HG03565 (cell line): Measurements from ENCODE around the gene GPR148.
A peak's percentile ranks its signal among the peaks of the same experiment; 100 is the strongest.
"Not testable (repeated sequence)": the region's sequence is repeated elsewhere in the genome, so short reads cannot be mapped to it uniquely, and the experiment has no call there.

Experiments
- ATAC-seq: cut with Tn5 transposase; IDR thresholded peaks from one replicate; pipeline ENCODE4 v1.9.1; 2021; ENCODE audit warnings: mild to moderate bottlenecking, moderate library complexity; ENCODE audit not compliant: unreplicated experiment

GPR148 gene

GRCh38 chr2:130728549-130729316, at the start of gene GPR148:
TSS of gene GPR148 (plus strand) at chr2:130729070. CDS start at chr2:130729152, 82 bp downstream.
- no peak for ATAC-seq

GRCh38 chr2:130692041-130692770, 36.7 kb upstream of the GPR148 start:
- not testable (repeated sequence) for ATAC-seq

- peak; percentile 56 for ATAC-seq
Observed at GRCh38 chr2:130693474-130693873, 35.4 kb upstream of the GPR148 start.

DNA sequence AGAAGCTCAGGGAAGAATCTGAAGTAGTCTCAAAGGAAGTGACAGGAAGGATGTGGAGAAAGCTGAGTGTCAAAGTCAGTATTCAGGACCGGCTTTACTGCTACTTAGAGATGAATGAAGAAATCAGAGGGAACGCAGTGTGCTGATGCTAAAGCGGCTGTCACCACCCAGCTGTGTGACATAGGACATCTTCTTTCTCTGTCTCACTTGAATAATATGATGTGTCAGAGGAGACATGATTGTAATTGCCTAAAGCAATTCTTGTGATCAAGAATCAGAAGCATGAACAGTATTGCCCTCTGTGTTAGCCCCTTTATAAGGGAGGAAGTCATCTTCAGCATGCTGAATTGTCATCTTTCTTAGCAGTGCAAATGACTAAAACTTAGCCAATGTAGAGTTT, 25.6 kb upstream of the GPR148 start:
- ATAC-seq = not testable (repeated sequence)

GRCh38 chr2:130714795-130715194, 14.1 kb upstream of the GPR148 start:
- ATAC-seq = not testable (repeated sequence)

- ATAC-seq = no peak
Observed at GRCh38 chr2:130720036-130720435, 8.8 kb upstream of the GPR148 start.

- ATAC-seq = no peak
Observed at GRCh38 chr2:130720528-130720927, 8.3 kb upstream of the GPR148 start.

GRCh38 chr2:130724455-130724854, 4.4 kb upstream of the GPR148 start:
- no peak for ATAC-seq

GRCh38 chr2:130726614-130727180, 2.2 kb upstream of the GPR148 start:
- no peak for ATAC-seq

GRCh38 chr2:130727286-130727924, 1.5 kb upstream of the GPR148 start:
- peak; percentile 94 for ATAC-seq

- ATAC-seq = peak; percentile 10
Observed at GRCh38 chr2:130728007-130728454, 839 bp upstream of the GPR148 start.

DNA sequence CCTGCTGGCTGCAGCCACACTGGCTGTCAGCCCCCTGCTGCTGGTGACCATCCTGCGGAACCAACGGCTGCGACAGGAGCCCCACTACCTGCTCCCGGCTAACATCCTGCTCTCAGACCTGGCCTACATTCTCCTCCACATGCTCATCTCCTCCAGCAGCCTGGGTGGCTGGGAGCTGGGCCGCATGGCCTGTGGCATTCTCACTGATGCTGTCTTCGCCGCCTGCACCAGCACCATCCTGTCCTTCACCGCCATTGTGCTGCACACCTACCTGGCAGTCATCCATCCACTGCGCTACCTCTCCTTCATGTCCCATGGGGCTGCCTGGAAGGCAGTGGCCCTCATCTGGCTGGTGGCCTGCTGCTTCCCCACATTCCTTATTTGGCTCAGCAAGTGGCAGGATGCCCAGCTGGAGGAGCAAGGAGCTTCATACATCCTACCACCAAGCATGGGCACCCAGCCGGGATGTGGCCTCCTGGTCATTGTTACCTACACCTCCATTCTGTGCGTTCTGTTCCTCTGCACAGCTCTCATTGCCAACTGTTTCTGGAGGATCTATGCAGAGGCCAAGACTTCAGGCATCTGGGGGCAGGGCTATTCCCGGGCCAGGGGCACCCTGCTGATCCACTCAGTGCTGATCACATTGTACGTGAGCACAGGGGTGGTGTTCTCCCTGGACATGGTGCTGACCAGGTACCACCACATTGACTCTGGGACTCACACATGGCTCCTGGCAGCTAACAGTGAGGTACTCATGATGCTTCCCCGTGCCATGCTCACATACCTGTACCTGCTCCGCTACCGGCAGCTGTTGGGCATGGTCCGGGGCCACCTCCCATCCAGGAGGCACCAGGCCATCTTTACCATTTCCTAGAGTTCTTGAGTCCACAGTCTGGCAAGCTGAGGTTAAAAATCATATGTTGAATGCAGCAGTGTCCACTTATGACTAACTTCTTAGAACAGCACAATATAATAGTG, 741 bp downstream of the GPR148 start:
- ATAC-seq = no peak

GRCh38 chr2:130732257-130732656, 3.4 kb downstream of the GPR148 start:
- ATAC-seq = not testable (repeated sequence)

DNA sequence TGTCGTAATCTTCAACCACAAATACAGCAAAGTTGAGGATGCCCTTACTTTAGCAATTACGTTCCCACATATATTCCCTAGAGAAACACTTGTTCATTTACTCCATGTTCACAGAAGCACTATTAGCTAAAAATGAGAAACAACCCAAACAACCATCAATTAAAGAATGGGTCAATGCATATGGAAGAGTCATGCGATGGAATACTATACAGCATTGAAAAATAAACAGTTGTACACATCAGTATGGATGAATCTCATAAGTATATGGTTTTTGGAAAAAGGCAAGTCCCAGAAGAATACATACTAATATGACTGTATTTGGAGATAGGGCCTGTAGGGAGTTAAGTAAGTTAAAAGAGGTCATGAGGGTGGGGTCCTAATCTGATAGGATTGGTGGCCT, 6.3 kb downstream of the GPR148 start:
- no peak for ATAC-seq

DNA sequence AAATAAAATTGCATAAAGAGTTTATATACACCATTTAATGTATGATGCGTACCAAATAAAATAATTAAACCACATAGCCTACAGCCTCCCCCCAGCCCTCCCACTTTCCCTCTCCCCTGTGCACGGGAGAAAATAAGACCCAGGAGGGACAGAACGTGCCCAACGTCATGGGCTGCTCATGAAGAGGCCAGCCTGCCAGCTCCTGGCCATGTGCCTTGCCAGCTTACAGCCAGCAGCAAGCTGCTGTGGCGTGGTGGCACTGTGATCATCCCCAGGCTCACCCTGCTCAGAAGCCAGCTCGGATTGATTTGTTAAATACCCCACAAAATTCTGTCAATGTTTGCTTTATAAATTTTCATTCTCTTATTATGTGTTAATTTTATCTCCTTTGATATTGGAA, 7.6 kb downstream of the GPR148 start:
- no peak for ATAC-seq

GRCh38 chr2:130737592-130737991, 8.7 kb downstream of the GPR148 start:
- no peak for ATAC-seq

DNA sequence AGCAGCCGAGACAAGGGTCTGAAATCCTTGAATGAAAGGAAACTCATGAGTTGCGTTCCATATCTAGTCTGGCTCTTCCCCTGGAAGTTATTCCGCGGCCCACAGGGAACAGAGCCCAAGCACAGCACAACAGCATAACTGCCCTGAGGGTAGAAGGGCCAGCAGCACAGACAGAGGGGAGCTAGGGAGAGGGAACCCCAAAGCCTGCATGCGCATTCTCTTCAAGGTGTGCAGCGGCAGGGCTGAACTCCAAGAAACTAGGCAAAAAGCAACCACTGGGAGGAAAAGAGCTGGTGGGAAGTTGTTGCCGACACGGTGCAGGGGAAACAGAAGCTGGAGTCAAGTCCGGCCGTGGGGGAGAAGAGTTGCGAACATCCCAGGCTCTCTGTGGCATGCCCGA, 11.8 kb downstream of the GPR148 start:
- no peak for ATAC-seq

DNA sequence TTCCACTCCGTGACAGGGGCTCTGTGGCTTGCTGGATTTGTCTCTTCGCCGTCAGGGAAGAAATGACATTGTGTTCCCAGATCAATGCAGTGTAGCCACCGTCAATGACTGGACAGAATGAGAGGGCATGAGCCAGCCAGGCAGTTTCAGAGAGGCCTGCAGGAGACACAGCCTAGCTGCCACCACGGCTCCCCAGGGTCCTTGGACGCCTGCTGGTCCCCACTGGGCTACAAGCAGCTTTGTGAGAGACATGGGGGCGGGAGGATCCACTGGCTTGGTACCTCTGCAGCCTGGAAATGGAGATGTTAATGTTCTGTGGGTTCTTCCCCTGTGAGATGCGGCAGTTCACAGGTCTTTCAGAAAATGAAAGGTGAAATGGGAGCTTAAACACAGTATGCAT, 14.4 kb downstream of the GPR148 start:
- ATAC-seq = no peak

DNA sequence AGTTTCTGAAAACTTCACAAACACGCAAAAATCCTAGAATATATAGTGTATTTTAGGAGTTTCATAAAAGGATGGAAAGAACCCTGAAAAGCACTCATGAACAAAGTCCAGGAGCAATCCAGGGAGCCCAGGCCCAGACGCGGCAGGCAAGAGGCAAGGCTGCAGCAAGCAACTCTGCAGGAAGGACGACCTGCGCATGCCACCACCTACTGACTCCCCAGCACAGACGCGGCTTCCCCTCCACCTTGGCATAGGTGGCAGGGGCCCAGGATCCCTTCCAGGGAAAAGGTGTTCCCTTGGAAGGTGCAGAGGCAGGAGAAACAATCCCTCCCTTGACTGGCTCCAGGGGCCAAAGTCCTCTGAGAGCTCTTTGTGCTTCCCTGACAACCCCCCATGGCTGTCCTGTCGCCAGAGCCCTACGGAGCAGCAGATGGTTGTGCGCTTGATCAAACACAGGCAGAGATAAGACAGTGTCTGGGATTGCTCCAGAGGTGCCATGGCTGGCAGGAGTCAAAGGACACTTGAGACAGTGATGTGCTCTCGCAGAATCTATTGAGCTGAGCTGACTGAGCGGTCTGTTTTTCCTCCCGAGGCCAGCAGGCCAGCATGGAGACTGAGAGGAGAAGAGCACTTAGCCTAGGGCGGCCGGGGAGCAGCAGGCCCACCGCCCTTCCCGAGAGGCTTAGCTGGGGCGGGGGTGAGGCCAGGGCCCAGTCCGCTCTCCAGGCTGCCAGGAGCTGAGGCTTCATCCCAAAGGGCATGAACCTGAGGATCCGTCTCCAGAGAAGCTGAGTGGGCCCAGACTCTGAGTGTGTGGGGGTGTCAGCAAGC, 15.6 kb downstream of the GPR148 start:
- no peak for ATAC-seq
